Lower leg skin (tissue), 3 donors: ENCODE data around the gene TMEM98.

ENCODE experiments used
- POLR2A ChIP-seq, 2 donors: fragments of 450-650 bp; IDR thresholded peaks; one replicate each; pipeline ENCODE4 v1.6.1; 2016 to 2017; ENCODE audit warnings: antibody characterized with exemption in 2 of 2, mild to moderate bottlenecking in 1 of 2, moderate library complexity in 1 of 2
- TF ChIP-seq, protein P1 (sequence below), 3 donors: fragments of 450-650 bp; IDR thresholded peaks; one replicate each; pipeline ENCODE4 v1.5.1; 2016; ENCODE audit warnings: antibody characterized with exemption in 3 of 3, mild to moderate bottlenecking in 3 of 3, moderate library complexity in 2 of 3

DNA sequence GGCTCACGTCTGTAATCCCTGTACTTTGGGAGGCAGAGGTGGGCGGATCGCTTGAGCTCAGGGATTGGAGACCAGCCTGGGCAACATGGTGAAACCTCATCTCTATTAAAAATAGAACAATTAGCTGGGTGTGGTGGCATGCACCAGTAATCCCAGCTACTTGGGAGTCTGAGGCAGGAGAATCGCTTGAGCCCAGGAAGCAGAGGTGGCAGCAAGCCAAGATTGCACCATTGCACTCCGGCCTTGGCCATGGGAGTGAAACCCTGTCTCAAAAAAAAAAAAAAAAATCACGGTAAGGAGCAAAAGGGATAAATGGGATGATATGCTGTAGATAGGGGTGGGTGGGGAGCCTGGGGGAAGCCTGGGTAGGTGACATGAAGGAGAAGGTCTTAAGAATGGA is 20.4 kb upstream of the TMEM98 start:
- TF ChIP-seq, protein P1, sequence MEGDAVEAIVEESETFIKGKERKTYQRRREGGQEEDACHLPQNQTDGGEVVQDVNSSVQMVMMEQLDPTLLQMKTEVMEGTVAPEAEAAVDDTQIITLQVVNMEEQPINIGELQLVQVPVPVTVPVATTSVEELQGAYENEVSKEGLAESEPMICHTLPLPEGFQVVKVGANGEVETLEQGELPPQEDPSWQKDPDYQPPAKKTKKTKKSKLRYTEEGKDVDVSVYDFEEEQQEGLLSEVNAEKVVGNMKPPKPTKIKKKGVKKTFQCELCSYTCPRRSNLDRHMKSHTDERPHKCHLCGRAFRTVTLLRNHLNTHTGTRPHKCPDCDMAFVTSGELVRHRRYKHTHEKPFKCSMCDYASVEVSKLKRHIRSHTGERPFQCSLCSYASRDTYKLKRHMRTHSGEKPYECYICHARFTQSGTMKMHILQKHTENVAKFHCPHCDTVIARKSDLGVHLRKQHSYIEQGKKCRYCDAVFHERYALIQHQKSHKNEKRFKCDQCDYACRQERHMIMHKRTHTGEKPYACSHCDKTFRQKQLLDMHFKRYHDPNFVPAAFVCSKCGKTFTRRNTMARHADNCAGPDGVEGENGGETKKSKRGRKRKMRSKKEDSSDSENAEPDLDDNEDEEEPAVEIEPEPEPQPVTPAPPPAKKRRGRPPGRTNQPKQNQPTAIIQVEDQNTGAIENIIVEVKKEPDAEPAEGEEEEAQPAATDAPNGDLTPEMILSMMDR (IDR thresholded peaks at IDR 0.05), result no peak
- no peak for TF ChIP-seq POLR2A (IDR thresholded peaks at IDR 0.05)
